H1 (cell line): Measurements from ENCODE around the gene MED12L. TPM values are rescaled to one million over a fixed set of nuclear protein-coding genes. Genes with fewer than 3 reads are reported as not detected.

Experiments used
- CTCF ChIA-PET: fragments of 300-600 bp; sonication (Branson Sonifier 250); formaldehyde crosslinking; loops from one replicate; lab custom pipeline; 2021; ENCODE audit not compliant: partially characterized antibody; lab: Charles Lee
- POLR2A ChIA-PET: fragments of 300-600 bp; sonication (Branson Sonifier 250); formaldehyde crosslinking; loops from one replicate; lab custom pipeline; 2021; ENCODE audit warnings: inconsistent platforms; ENCODE audit not compliant: partially characterized antibody; lab: Charles Lee
- DNase-seq, 2 experiments: peaks; one replicate each; pipeline versions ENCODE4 v3.0.0 to v3.0.0-alpha.2; 2010 to 2022; ENCODE audit warnings: low spot score in 2 of 2, low read depth in 1 of 2, mixed read lengths in 1 of 2
- FAIRE-seq: peaks from 2 replicates; lab custom pipeline; 2011; peaks lifted over from hg19 to GRCh38; lab: Jason Lieb, UNC
- H2AFZ ChIP-seq: 2 replicates; pipeline ENCODE4 v1.8.1; 2012; ENCODE audit warnings: low read length, inconsistent platforms
- H2AK5ac ChIP-seq: 2 replicates; pipeline ENCODE4 v1.6.1; 2013; ENCODE audit warnings: low read depth, low read length
- H2BK120ac ChIP-seq: replicated peaks from 2 replicates; pipeline ENCODE3; 2013; ENCODE audit warnings: low read depth, low read length, inconsistent platforms
- H2BK12ac ChIP-seq: 2 replicates; pipeline ENCODE4 v1.6.1; 2013; ENCODE audit warnings: low read depth, low read length
- H2BK15ac ChIP-seq: 2 replicates; pipeline ENCODE4 v1.6.1; 2013; ENCODE audit warnings: low read length
- H2BK20ac ChIP-seq: 2 replicates; pipeline ENCODE4 v1.6.1; 2013; ENCODE audit warnings: low read length
- H2BK5ac ChIP-seq: 2 replicates; pipeline ENCODE4 v1.6.1; 2013; ENCODE audit warnings: low read depth, low read length
- H3K14ac ChIP-seq: 2 replicates; pipeline ENCODE4 v1.6.1; 2013; ENCODE audit warnings: inconsistent platforms; ENCODE audit not compliant: insufficient read length
- H3K18ac ChIP-seq: 2 replicates; pipeline ENCODE4 v1.6.1; 2013; ENCODE audit warnings: low read length; ENCODE audit errors: extremely low read depth
- H3K23ac ChIP-seq: 2 replicates; pipeline ENCODE4 v1.6.1; 2013; ENCODE audit warnings: inconsistent platforms; ENCODE audit not compliant: insufficient read length
- H3K23me2 ChIP-seq: 2 replicates; pipeline ENCODE4 v1.6.1; 2013; ENCODE audit warnings: low read depth, low read length
- H3K27ac ChIP-seq: 2 replicates; pipeline ENCODE4 v1.6.1; 2011; ENCODE audit warnings: low read depth, low read length, inconsistent platforms
- H3K27me3 ChIP-seq, 4 experiments: replicated peaks in 1 of 4; 1 replicate in 1 of 4; 2 replicates in 3 of 4; pipeline versions ENCODE4 v1.6.1 to v1.8.1; 2011 to 2013; ENCODE audit warnings: low read length in 3 of 4, mild to moderate bottlenecking in 3 of 4, inconsistent platforms in 2 of 4, mixed read lengths in 2 of 4, moderate library complexity in 1 of 4; ENCODE audit not compliant: control insufficient read depth in 3 of 4, insufficient read depth in 3 of 4; ENCODE audit errors: extremely low read depth in 1 of 4
- H3K36me3 ChIP-seq, 4 experiments: 2 replicates each; pipeline versions ENCODE4 v1.6.1 to v1.8.1; 2011 to 2013; ENCODE audit warnings: mild to moderate bottlenecking in 4 of 4, low read length in 3 of 4, moderate library complexity in 2 of 4, control low read depth in 1 of 4, inconsistent platforms in 1 of 4; ENCODE audit not compliant: insufficient read depth in 4 of 4, control insufficient read depth in 2 of 4
- H3K4ac ChIP-seq: replicated peaks from 2 replicates; pipeline ENCODE3; 2013; ENCODE audit warnings: low read length, low read depth, mixed read lengths, inconsistent platforms; ENCODE audit not compliant: insufficient read length
- H3K4me1 ChIP-seq, 4 experiments: replicated peaks in 1 of 4; 1 replicate in 1 of 4; 2 replicates in 3 of 4; pipeline versions ENCODE4 v1.6.1 to v1.8.1; 2011 to 2013; ENCODE audit warnings: low read length in 3 of 4, inconsistent platforms in 2 of 4, mixed read lengths in 1 of 4; ENCODE audit not compliant: insufficient read depth in 4 of 4, control insufficient read depth in 3 of 4
- H3K4me2 ChIP-seq, 2 experiments: 2 replicates each; pipeline versions ENCODE4 v1.6.1 to v1.8.1; 2011 to 2013; ENCODE audit warnings: low read depth in 2 of 2, low read length in 2 of 2, control low read depth in 1 of 2, inconsistent platforms in 1 of 2, mild to moderate bottlenecking in 1 of 2; ENCODE audit not compliant: insufficient read depth in 1 of 2
- H3K4me3 ChIP-seq, 4 experiments: fragments of 200-600, 300-600 bp in 1 of 4; sonication (generic), shearing (Covaris generic), sonication (Bioruptor Twin) in 1 of 4; 2 replicates each; pipeline versions ENCODE4 v1.5.1 to v1.8.1; 2011 to 2016; ENCODE audit warnings: low read length in 4 of 4, low read depth in 3 of 4, control low read depth in 2 of 4, inconsistent platforms in 2 of 4, mild to moderate bottlenecking in 2 of 4, mixed read lengths in 1 of 4, moderate library complexity in 1 of 4; ENCODE audit not compliant: insufficient read depth in 2 of 4; ENCODE audit errors: extremely low read depth in 1 of 4
- H3K56ac ChIP-seq: replicated peaks from 2 replicates; pipeline ENCODE3; 2013; ENCODE audit warnings: low read depth, mild to moderate bottlenecking, mixed read lengths, low read length, inconsistent platforms; ENCODE audit not compliant: insufficient read length
- H3K79me1 ChIP-seq: 2 replicates; pipeline ENCODE4 v1.6.1; 2013; ENCODE audit warnings: low read depth, low read length, control low read depth
- H3K79me2 ChIP-seq, 2 experiments: 2 replicates each; pipeline versions ENCODE4 v1.6.1 to v1.8.1; 2012 to 2013; ENCODE audit warnings: low read length in 2 of 2, mild to moderate bottlenecking in 2 of 2, inconsistent platforms in 1 of 2; ENCODE audit not compliant: insufficient read depth in 2 of 2, control insufficient read depth in 1 of 2
- H3K9ac ChIP-seq, 4 experiments: replicated peaks in 1 of 4; 1 replicate in 1 of 4; 2 replicates in 3 of 4; pipeline versions ENCODE4 v1.6.1 to v1.8.1; 2011 to 2013; ENCODE audit warnings: low read depth in 3 of 4, low read length in 3 of 4, control low read depth in 2 of 4, mild to moderate bottlenecking in 2 of 4, moderate library complexity in 2 of 4, inconsistent platforms in 1 of 4; ENCODE audit errors: extremely low read depth in 1 of 4
- H3K9me3 ChIP-seq, 2 experiments: 2 replicates each; pipeline versions ENCODE4 v1.6.1 to v1.8.1; 2012 to 2013; ENCODE audit warnings: mild to moderate bottlenecking in 2 of 2, moderate library complexity in 2 of 2, control low read depth in 1 of 2, inconsistent platforms in 1 of 2, low read depth in 1 of 2, low read length in 1 of 2, mixed read lengths in 1 of 2; ENCODE audit not compliant: insufficient read depth in 2 of 2
- H4K20me1 ChIP-seq, 2 experiments: replicated peaks in 1 of 2; 2 replicates each; pipeline versions ENCODE3 to v1.8.1; 2011 to 2013; ENCODE audit warnings: inconsistent platforms in 2 of 2, low read length in 2 of 2, mild to moderate bottlenecking in 1 of 2; ENCODE audit not compliant: insufficient read depth in 2 of 2, control insufficient read depth in 1 of 2
- H4K5ac ChIP-seq: 2 replicates; pipeline ENCODE4 v1.6.1; 2013; ENCODE audit warnings: low read length, low read depth, mixed read lengths, inconsistent platforms; ENCODE audit not compliant: insufficient read length
- H4K8ac ChIP-seq: 2 replicates; pipeline ENCODE4 v1.8.0; 2013; ENCODE audit warnings: mild to moderate bottlenecking, moderate library complexity, low read length, inconsistent platforms; ENCODE audit not compliant: insufficient read depth; ENCODE audit errors: extremely low read depth
- H4K91ac ChIP-seq: replicated peaks from 2 replicates; pipeline ENCODE3; 2013; ENCODE audit warnings: low read length, mixed read lengths, inconsistent platforms; ENCODE audit not compliant: insufficient read length
- CBX5 ChIP-seq: fragments of 300-800, 300-1000 bp; sonication (generic); IDR thresholded peaks from 2 replicates; pipeline ENCODE4 v1.7.1; 2016; ENCODE audit warnings: antibody characterized with exemption, low read length, low read depth
- EZH2 ChIP-seq: fragments of 200-600 bp; sonication (generic); IDR thresholded peaks from 2 replicates; pipeline ENCODE4 v1.7.1; 2012; ENCODE audit warnings: low read depth, mild to moderate bottlenecking, moderate library complexity, low read length, inconsistent platforms; ENCODE audit not compliant: severe bottlenecking
- GABPA ChIP-seq: IDR thresholded peaks from 2 replicates; pipeline ENCODE4 v1.6.1; 2011; ENCODE audit warnings: mild to moderate bottlenecking, low read length, moderate library complexity, borderline replicate concordance; ENCODE audit not compliant: insufficient read depth
- MAFK ChIP-seq: IDR thresholded peaks from 2 replicates; pipeline ENCODE4 v1.6.1; 2012; ENCODE audit warnings: low read depth, mild to moderate bottlenecking, improper control_type of control experiment, low read length
- RFX5 ChIP-seq: IDR thresholded peaks from 2 replicates; pipeline ENCODE4 v1.6.1; 2011; ENCODE audit warnings: low read depth, low read length, improper control_type of control experiment, borderline replicate concordance
- WGBS, 2 experiments: shearing (Covaris generic) in 1 of 2; methylation state at CpG; one replicate each; pipeline versions ENCODE4 v1.1.6 to v1.1.7; 2013 to 2015; ENCODE audit warnings: low lambda C conversion rate in 2 of 2, mixed read lengths in 2 of 2, inconsistent platforms in 1 of 2, low coverage in 1 of 2, missing lambda C conversion rate in 1 of 2; ENCODE audit not compliant: insufficient replicate concordance in 2 of 2, insufficient coverage in 1 of 2, insufficient read length in 1 of 2; ENCODE audit errors: extremely low coverage in 1 of 2, missing lambda C conversion rate in 1 of 2; 5-methylcytosine and 5-hydroxymethylcytosine counted together
- polyA plus RNA-seq, 7 experiments: library from polyadenylated mRNA; depleted of rRNA in 3 of 7; stranded (reverse) in 5 of 7; unstranded in 2 of 7; fragments of >200 nt in 5 of 7; fragments of 200-250 nt in 2 of 7; gene quantifications; 1 replicate in 5 of 7; 2 replicates in 1 of 7; 4 replicates in 1 of 7; pipeline versions ENCODE4 v1.2.1 to v1.2.3, GENCODE V29; 2011 to 2013; ENCODE audit warnings: missing spikeins in 2 of 7, mixed read lengths in 2 of 7
- total RNA-seq: library from RNA; stranded (reverse); fragmentation: NEBNext Ultra II Directional; extraction: Animal tissue kit (Norgen Biotek cat#: 25700); gene quantifications from 2 replicates; pipeline ENCODE4 v1.2.1, GENCODE V29; 2021

Gene MED12L
- total and polyA plus RNA-seq, 2 of the 8 experiments (the other 6 are each of a cell fraction or from before 2014, with no cell fraction given), result 3.6 to 26.2 TPM

DNA sequence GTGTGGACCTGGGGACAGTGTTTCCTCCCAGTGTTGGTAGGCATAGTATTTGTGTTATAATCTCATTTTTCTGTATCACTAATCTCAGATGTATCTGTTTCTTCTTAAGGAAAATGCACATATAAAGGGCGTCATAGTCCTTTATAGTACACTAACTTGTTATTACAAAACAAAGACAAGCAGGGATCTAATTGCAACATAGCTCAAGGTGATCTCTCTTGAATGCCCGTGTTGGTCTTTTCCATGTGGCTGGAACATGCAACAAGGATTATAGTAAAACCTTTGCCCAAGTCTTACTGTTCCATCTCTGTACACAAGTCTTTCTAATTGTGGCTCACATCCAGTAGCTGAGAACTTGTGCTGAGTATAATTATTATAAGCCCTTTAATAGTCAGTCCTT lies 234.7 kb downstream of the MED12L start:
- ChIA-PET POLR2A (no interaction called here), CTCF (interaction anchor here (1.0 to 1.3 kb wide), 5 partner anchors 11 to 106 kb away, joined by 3 to 5 read pairs (median 3); no protein-coding TSS in a partner anchor)
- Histone ChIP-seq H4K91ac (no peak overlapping the region), H3K18ac (no peak overlapping the region), H3K79me2 (no peaks in the 10 kb centered on the region), H3K4ac (no peak overlapping the region), H3K23ac (no peak overlapping the region), H4K20me1 (no peaks in the 10 kb centered on the region), H3K14ac (no peak overlapping the region), H2BK12ac (no peak overlapping the region), H2BK5ac (no peak overlapping the region), H2AFZ (no peak overlapping the region), H3K9me3 (no peaks in the 10 kb centered on the region), H3K27me3 (no peaks in the 10 kb centered on the region), H3K27ac (no peak overlapping the region), H2BK20ac (no peak overlapping the region), H3K4me2 (no peak overlapping the region), H4K5ac (no peak overlapping the region), H3K56ac (no peak overlapping the region), H4K8ac (no peak overlapping the region), H3K79me1 (no peaks in the 10 kb centered on the region), H2BK15ac (no peak overlapping the region), H3K4me1 (peaks cover 0 to 5% (median 4%) of the 10 kb centered on the region in 4 experiments; a peak in 4 of 7 replicates), H2BK120ac (no peak overlapping the region), H3K4me3 (no peak overlapping the region), H3K23me2 (no peaks in the 10 kb centered on the region), H2AK5ac (no peak overlapping the region), H3K9ac (no peak overlapping the region), H3K36me3 (no peaks in the 10 kb centered on the region)
- FAIRE-seq (no peak), DNase-seq (no peak)
- WGBS, 2 experiments, result 91% methylated on average over 2 of the region's 2 CpGs; no CpG with 5 or more reads in 1 of the 2 experiments
- no peak for TF ChIP-seq RFX5
- no peak for TF ChIP-seq EZH2
- TF ChIP-seq GABPA, result no peak
- no peak for TF ChIP-seq CBX5
- no peak for TF ChIP-seq MAFK
